ENCODE data around the gene FNDC11.

The FNDC11 gene

DNA sequence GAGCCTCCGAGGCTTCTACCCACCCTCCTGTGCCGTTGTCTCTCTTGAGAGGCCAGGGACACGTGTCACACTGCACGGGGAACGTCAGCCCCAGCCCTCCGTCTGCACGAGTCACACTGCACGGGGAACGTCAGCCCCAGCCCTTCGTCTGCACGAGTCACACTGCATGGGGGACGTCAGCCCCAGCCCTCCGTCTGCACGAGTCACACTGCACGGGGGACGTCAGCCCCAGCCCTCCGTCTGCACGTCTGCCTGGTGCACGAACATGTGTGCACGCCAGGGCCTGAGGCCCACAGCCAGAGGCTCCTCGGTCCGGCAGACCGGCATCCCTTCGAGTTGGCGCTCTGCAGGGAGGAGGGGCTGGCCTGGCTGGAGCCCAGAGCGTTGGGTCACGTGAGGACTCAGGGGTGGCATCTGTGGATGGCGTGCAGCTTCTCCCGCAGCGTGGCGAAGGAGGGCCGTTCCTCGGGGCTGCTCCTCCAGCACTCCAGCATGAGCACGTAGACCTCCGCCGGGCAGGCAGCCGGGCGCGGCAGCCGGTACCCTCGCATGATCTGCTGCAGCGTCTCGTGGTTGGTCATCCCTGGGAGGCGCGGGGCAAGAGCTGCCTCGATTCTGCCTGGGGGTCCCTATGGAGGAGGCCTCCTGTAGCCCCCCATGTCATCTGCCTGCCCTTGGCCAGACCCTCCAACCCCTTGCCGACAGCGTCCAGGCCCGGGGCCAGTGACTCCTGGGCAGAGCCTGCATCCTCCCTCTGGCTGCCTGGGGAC, 13.4 kb upstream of the FNDC11 start:
- no peak for DNase-seq (ENCODE audit: low spot score)

DNA sequence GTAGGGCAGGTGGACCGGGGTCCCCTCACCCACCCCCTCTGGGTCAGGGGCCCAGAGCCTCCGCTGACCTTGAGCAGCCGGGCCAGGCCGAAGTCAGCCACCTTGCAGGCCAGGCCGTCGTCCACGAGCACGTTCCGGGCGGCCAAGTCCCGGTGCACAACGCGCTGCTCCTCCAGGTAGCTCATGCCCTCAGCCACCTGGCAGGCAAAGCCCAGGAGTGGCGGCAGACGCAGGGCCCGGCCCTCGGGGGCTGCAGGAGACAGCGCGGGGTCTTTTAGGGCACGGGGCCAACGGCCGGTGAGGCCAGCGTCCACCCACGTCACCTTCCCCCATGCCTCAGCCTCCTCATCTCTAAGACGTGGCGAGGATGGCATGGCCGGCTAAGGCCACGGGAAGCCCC, 12.6 kb upstream of the FNDC11 start:
- no peak for DNase-seq (ENCODE audit: low spot score)

DNA sequence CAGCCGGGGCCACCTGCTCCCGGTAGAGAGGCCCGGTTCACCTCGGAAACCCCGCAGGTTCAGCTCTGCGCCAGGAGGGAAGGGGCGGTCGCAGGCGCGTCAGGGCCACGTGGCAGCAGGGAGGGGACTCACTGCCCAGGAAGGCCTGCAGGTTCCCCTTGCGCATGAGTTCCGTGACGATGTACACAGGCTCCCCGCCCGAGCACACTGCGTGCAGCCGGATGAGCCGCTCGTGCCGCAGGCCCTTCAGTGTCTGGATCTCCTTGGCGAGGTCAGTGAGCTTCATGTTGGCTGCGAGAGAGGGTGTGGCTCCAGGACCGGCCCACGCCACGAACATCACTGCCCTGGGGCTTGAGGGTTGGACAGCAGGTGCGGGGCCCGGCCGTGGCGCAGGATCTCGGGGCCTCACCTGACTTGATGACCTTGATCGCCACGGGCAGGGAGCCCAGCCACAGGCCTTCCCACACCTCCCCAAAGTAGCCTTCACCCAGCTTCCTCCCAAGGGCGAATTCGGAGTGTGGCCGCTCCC, 11.9 kb upstream of the FNDC11 start:
- DNase-seq (ENCODE audit: low spot score): no peak

DNA sequence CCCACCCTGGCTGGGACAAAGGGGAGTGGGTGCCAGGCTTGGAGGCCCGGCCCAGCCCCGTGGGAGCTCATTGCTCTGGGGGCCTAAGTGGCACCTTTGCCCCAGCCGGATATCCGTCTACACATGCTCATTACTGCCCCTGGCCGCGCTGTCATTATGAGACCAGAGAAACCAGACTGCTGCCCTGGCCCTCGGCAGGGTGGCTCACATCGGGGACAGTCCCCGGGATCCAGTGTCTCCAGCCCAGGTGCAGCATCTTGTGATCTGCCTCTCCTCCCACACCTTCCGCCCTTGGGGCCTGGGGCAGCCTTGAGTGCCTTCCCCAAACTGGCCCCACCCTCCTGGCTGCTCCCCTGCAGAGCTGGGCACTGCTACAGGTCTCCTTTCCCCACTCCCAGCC, 11.3 kb upstream of the FNDC11 start:
- no peak for DNase-seq (ENCODE audit: low spot score)

DNA sequence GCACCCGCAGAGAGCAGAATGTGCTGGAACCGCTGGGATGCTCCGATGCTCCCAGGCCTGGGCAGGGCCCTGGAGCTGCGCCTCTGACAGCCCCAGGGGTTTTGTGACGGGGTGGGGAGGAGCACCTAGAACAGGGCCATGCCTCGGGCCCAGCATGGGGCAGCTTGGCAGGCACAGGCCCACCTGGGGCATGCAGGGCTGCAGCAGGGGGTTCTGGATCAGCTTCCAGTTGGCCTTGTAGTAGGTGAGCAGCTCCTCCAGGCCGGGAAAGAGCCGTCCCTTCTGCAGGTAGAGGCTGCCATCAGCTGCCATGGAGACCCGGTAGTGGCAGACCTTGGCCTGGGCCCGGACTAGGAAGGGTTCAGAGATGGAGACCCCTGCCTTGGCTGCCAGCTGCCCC, 10.8 kb upstream of the FNDC11 start:
- no peak for DNase-seq (ENCODE audit: low spot score)

DNA sequence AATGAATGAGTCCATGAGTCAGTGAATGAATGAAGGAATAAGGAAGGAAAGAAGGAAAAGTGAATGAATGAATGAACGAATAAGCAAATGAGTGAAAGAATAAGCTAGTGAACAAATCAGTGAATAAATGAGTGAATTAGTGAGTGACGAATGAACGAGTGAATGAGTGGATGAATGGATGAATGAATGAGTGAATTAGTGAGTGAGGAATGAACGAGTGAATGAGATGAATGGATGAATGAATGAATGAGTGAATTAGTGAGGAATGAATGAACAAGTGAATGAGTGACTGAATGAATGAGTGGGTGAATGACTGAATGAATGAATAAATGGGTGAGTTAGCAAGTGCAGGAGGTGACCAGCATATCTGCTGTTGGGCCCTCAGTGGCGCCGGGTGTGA, 10.2 kb upstream of the FNDC11 start:
- no peak for DNase-seq (ENCODE audit: low spot score)

DNA sequence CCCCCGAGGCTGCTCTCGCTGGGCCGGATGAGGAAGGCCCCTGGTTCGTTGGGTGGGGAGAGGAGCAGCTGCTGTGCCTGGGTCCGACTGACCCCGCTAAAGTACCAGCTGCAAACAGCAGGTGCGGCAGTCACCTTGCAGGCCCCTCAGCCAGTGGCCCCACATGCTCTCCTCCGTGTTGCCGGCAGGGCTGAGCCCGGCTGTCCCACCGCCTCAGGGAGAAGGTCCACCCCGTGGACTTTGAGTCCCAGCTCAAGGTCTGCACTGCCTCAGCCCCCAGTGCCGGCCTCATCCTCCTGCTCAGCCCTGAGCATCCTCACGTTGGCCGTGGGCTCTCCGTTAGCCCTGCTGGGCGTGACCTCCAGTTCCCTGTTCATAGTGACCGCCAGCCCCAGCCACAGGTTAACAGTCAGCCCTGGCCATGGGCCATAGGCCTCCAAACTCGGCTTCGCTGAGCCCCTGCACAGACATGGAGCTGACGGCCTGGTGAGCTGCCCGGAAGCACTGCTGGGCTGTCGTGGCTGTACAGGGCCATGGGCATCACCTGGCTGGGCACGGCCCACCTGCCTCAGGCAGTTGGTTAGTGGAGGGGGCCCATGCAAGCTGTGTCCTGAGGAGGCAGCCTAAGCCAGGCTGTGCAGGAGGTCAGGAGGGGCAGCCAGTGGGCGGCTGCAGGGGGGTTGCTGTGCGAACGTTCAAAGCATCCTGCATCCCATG, 9.6 kb upstream of the FNDC11 start:
- no peak for DNase-seq (ENCODE audit: low spot score)

DNA sequence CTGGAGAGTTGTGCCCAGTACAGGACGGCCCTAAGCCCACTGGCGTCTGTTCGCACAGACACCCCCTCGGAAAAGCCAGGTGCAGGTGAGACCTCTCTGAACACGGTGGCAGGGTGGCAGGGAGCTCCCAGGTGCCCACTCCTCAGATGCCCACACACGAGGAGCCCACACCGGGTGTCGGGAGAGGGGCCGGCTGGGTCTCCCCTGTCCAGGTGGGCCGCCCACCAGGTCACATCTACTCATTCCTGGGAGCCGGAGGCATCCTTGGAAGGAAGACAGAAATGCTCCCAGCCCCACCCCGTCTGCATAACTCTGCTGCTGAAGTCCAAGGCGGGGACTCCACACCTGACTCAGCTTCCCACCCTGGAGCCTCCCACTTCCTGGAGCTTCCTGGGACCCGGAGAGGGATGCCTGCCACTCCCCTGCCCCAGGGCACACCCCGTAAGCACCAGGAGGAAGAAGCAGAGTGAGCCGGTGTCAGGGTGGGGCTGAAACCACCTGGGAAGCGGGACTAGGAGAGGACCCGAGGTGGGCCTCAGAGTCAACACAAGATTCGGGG, 8.9 kb upstream of the FNDC11 start:
- no peak for DNase-seq (ENCODE audit: low spot score)

DNA sequence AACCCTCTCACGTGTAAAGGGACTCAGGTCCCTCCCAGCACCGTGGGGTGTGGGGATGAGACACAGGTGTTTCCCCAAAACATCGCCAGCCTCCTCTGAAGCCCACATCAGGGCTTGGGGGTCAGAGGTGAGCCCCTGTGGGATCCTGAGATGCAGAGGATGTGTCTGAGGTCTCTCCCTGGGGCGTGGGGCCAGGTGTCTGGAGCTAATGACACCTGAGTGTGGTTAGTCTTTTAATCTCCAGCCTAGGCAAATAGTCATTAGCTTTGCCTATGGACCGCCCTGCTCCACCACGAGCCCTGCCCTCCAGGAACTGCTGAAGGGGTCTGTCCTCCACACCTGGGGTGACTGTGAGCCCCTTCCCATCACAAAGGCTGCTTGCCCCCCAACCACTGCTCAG, 8.1 kb upstream of the FNDC11 start:
- DNase-seq (ENCODE audit: low spot score): no peak

DNA sequence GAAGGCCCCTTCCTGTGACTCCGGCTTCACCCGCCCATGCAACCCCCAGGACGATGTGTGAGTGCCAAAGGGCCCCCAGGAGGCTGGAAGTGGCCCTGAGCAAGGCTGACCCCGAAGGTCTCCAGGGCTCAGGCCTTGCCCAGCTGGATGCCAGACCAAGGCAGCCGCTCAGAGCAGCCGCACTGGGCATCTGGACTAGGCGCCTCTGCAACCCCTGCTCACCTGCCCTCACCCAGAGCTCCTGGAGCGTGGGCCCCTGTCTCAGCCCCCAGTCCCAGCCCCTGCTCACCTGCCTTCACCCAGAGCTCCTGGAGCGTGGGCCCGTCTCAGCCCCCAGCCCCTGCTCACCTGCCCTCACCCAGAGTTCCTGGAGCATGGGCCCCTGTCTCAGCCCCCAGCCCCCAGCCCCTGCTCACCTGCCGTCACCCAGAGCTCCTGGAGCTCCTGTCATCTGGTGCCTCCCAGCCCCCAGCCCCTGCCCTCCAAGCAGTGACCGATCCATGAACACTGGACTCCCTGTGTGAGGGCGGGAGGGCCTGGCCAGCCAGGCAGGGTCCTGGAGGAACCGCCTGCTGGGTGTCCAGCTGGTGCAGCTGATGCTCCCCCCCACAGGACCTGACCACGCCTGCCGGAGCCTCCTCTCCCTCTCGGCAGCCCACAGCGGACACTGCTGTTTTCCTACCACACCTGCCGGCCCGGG, 7.6 kb upstream of the FNDC11 start:
- no peak for DNase-seq (ENCODE audit: low spot score)

DNA sequence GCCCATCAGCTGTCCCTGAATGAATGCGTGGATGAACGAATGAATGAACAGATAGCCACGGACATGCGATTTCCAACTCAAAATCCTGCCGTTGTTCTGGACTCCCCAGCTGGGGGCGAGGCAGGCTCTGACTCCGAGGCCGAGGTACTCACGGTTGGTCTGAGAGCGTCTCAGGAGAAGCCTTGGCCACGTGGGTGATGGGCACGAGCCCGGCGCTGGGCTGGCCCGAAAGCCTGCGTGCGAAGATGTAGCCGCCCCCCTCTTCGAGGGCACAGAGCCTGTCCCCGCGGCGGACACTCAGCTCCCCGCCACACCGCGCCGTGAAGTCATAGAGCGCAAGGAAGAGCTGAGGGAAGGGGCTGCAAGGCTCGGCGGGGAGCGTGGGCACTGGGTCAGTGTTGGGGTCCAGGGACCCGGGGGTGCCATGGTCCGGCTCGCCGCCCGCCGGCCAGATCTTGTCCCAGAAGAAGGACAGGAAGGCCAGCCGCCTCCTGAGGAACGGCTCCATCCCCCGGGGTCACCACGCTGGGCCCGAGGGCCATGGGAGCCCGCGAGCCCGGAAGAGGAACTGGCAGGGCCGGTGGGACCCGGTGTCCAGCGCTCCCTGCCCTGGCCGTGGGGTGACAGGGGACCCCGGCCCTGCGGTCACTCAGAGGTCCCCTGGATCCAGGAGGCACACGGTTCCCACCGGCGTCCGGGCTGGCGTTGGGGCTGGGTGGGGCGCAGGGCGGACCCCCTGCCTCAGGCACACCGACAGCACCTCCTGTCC, 6.8 kb upstream of the FNDC11 start:
- no peak for DNase-seq (ENCODE audit: low spot score)

DNA sequence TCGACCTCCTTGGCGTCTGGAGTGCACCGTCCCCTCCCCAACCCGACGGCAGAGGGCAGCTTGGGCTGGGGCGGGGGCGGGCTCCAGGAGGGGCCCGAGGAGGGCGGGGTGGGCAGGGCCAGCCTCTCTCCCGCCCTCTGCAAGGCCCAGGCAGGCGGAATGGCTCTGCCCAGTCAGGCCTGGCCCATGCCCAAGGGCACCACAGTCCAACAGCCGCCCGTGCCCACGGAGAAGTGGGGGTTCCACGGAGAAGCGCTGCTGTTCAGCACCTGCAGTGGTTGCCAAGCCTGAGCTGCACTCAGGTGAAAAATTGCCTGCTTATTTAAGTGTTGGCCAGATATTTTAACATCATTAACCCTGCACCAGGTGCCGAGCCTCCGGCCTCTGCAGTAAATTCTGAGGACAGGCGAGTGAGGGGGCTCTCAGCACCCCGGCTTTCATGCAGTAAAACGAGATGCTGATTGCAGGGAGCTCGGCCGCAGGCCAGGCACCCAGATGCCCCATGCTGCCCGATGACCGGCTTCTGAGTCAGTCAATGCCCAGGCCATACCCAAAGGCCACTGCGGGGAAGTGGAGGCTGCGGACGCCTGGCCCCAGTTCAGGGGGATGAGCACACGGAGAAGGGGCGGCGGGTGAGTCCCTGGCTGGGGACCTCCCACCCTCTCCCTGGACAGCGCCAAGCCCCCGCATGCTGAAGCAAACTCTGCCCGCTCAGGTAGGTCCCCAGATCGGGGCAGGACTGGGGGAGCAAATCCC, 6.1 kb upstream of the FNDC11 start, which contains the start of gene SRMS:
Gene SRMS, minus strand, starts transcription at position 25 of the 756 bp plus-strand sequence. CDS start 286 bp downstream, outside the sequence.
- DNase-seq (ENCODE audit: low spot score): no peak

DNA sequence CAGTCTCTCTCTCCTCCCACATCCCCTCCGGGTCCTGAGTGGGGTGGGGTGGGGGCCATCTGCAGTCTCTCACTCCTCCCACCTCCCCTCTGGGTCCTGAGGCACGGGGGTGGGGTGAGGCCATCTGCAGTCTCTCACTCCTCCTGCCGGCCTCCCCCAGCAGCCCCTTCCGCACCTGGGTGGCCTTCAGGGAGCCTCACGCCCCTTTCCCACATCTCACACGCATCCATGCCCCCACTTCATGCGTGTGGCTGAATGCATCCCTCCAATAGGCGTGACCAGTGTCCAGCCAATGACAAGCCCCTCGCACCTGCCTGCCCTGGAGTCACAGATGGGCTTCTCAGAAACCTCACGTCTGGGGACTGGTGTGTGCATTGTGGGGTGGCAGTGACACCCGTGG, 5.4 kb upstream of the FNDC11 start:
- no peak for DNase-seq (ENCODE audit: low spot score)

DNA sequence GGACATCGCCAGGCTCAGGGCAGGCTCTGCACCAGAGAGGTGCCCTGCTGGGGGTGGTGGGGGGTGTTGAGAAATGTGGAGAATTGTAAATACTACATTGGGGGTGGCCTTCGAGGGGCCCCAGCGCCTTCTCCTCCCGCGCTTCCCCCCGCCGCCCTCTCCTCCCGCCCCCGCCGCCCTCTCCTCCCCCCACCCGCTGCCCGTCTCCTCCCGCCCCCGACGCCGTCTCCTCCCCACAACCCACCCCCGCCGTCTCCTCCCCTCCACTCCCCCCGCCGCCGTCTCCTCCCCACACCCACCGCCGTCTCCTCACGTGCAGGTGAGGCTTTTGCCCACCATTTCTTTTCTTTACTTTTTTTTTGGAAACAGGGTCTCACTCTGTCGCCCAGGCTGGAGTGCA, 4.9 kb upstream of the FNDC11 start:
- no peak for DNase-seq (ENCODE audit: low spot score)

DNA sequence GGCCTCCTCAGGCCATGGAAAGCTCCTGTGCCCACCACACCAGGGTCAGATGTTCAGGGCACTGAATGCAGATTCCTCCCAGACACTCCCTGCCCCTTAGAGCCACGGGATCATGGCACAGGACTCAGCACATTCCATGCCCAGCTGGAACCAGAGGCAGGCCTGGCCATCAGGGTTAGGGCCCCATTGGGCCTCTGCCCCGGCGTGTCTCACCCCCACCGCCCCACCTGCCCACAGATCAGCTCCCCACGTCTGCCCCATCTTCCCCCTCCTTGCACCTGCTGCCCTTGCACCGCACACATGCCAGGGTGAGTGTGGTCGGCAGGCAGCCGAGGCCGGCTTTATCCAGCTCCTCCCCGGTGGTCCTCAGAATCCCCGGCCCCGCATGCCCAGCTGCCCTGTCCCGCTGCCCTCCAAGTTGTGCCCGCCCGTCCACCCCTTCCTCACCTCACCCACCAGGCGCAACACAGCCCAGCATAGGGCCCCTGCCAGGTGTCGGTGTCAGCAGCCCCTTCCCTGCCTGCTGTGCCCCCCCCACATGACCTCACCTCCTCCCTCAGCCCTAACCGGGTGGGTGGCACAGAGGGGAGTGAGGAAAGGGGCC, 4.2 kb upstream of the FNDC11 start:
- no peak for DNase-seq (ENCODE audit: low spot score)

DNA sequence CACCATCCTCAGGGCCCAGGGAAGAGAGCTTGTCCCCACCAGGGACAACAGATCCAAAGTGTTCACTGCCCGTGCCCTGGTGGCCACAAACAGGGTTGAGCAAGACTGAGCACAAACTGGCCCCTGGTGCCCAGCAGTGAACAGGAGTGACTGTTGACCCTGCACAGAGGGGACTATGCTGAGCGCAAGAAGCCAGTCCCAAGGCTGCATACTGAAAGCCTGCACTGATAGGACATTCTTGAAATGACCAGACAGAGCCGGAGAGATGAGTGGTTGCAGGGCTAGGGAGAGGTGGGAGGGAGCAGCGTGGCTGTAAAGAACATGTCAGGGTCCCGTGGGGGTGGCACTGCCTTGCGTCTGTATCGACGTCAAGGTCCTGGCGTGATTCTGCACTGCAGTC, 2.9 kb upstream of the FNDC11 start:
- DNase-seq (ENCODE audit: low spot score): no peak

DNA sequence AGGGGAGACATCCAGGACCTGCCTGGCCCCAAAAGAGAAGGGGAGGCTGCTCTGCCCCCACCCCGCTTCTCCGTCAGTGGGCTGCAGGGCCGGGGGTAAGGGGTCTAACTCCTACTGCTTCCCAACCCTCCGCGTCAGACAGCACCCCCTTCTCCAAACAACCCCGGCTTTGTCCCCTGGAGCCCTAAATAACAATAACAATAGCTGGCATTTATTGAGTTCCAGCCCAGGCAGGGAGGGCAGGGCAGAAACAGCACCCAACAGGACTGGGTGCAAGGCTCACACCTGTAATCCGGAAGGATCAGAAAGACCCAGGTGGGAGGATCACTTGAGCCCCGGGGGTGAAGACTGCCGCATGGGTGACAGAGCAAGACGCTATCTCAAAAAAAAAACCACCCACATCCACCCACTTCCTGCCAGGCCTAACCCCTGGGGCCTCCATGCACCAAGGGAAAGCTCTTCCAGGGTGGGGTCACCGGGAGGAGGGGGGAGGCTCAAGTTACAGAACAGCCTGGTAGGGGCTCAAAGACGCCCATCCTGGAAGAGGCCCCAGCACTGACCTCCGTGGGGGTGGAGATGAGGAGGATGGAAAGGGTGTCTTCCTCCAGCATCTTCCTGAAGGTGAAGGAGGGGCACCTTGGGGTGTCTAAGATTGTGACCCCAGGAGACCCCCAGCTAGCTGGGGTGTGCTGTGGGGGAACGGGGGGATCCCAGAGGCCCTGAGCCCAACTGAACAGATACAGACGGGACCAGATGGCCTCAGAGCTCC, 1.3 kb upstream of the FNDC11 start:
- DNase-seq (ENCODE audit: low spot score): peak; percentile 56

DNA sequence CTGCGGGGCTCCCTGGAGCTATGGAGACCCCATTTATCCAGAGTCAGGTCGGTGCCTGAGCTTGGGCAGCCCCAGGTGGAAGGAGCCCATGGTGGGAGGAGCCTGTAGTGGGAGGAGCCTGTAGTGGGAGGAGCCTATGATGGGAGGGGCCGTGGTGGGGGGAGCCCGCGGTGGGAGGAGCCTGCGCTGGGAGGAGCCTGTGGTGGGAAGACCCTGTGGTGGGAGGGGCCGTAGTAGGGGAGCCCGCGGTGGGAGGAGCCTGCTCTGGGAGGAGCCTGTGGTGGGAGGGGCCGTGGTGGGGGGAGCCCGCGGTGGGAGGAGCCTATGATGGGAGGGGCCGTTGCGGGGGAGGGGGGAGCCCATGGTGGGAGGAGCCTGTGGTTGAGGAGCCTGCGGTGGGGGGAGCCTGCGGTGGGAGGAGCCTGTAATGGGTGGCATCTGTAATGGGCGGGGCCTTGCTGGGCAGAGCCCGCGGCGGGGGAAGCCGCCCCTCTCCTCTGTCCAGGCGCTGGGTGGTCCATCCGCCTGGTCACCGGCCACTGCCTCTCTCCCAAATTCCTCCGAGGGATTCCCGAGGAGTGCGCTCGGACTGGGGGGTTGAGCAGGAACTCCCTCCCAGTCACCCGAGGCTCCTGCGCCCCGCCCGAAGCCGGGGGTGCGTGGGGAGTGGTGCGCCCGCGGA, 567 bp upstream of the FNDC11 start:
- peak; percentile 89 for DNase-seq (ENCODE audit: low spot score)
